Measurements from ENCODE around the gene GMCL2. TPM values are rescaled to one million over a fixed set of nuclear protein-coding genes. Genes with fewer than 3 reads are reported as not detected.
A peak's percentile ranks its signal among the peaks of the same experiment; 100 is the strongest.

Gene GMCL2
- total RNA-seq (not detected), polyA plus RNA-seq (not detected), total RNA-seq (not detected)

GRCh38 chr5:178187014-178187413 lies at the start of gene GMCL2:
GMCL2 (minus strand) TSS chr5:178187371; CDS start chr5:178187299, 72 bp downstream.
- ATAC-seq (no peak), DNase-seq (no peak)
- H3K27me3 ChIP-seq (ENCODE audit: control insufficient read depth in 2 of 2, insufficient read depth in 2 of 2, low read length in 2 of 2): no peaks in the 10 kb centered on the region
- Mint-ChIP-seq H3K27ac (no peak within 1 kb of the TSS), H3K4me1 (peaks cover 0 to 7% (median 6%) of the 10 kb centered on the region in 7 donors), H3K4me3 (no peak within 1 kb of the TSS), H3K27me3 (peaks cover 0 to 9% (median 5%) of the 10 kb centered on the region in 5 donors), H3K9me3 (no peaks in the 10 kb centered on the region), H3K36me3 (no peaks in the 10 kb centered on the region)
- H3K4me1 ChIP-seq (ENCODE audit: control insufficient read depth in 2 of 2, insufficient read depth in 2 of 2, low read length in 2 of 2): peaks cover 0 to 5% of the 10 kb centered on the region in 2 donors
- intact Hi-C loops (cut with micrococcal nuclease): no loop called here
- H3K36me3 ChIP-seq (ENCODE audit: control insufficient read depth in 2 of 3, insufficient read depth in 3 of 3, low read length in 3 of 3): no peaks in the 10 kb centered on the region
- CTCF ChIA-PET: no interaction called here
- H3K9me3 ChIP-seq (ENCODE audit: control insufficient read depth in 2 of 3, low read length in 3 of 3): no peaks in the 10 kb centered on the region
- no peak within 1 kb of the TSS for H3K27ac ChIP-seq (ENCODE audit: low read depth, low read length)
- H3K4me3 ChIP-seq (ENCODE audit: low read length): no peak within 1 kb of the TSS
- POLR2A ChIA-PET: no interaction called here

GRCh38 chr5:178236679-178237078 lies 49.5 kb upstream of the GMCL2 start:
- DNase-seq (no peak), ATAC-seq (no peak)
- Histone ChIP-seq H3K4me3 (ENCODE audit: low read length) (no peak overlapping the region), H3K9me3 (ENCODE audit: control insufficient read depth in 2 of 3, low read length in 3 of 3) (no peaks in the 10 kb centered on the region), H3K36me3 (ENCODE audit: control insufficient read depth in 2 of 3, insufficient read depth in 3 of 3, low read length in 3 of 3) (peaks cover 0 to 3% (median 0%) of the 10 kb centered on the region in 3 experiments), H3K4me1 (ENCODE audit: control insufficient read depth in 2 of 2, insufficient read depth in 2 of 2, low read length in 2 of 2) (peaks cover 35 to 60% of the 10 kb centered on the region in 2 donors), H3K27ac (ENCODE audit: low read depth, low read length) (no peak overlapping the region), H3K27me3 (ENCODE audit: control insufficient read depth in 2 of 2, insufficient read depth in 2 of 2, low read length in 2 of 2) (no peaks in the 10 kb centered on the region)
- intact Hi-C loops (cut with micrococcal nuclease): loop anchor here (10.0 kb wide), 2 partner anchors 788 to 1318 kb away; partner anchors contain the start of genes RUFY1 (in 1 of the 2) and ZNF879 (in 1 of the 2)
- peaks cover 15 to 70% (median 54%) of the 10 kb centered on the region in 7 donors for H3K4me1 Mint-ChIP-seq
- CTCF ChIA-PET: interaction anchor here (1.0 kb wide), 1 partner anchor 11 kb away, joined by 6 read pairs; no protein-coding TSS in a partner anchor
- H3K27ac Mint-ChIP-seq: peak overlapping the region in 3 of 9 donors; percentile 42 to 71 (median 43)
- H3K36me3 Mint-ChIP-seq: peaks cover 0 to 2% (median 0%) of the 10 kb centered on the region in 5 donors
- H3K27me3 Mint-ChIP-seq: no peaks in the 10 kb centered on the region
- H3K4me3 Mint-ChIP-seq: no peak overlapping the region
- H3K9me3 Mint-ChIP-seq: no peaks in the 10 kb centered on the region
- POLR2A ChIA-PET: interaction anchor here (0.6 to 0.8 kb wide), 2 partner anchors 12 to 1390 kb away, joined by 4 to 7 read pairs; no protein-coding TSS in a partner anchor

GRCh38 chr5:178236126-178236525 lies 49.0 kb upstream of the GMCL2 start:
- H3K4me1 Mint-ChIP-seq: peaks cover 19 to 73% (median 57%) of the 10 kb centered on the region in 7 donors
- H3K27me3 Mint-ChIP-seq: no peaks in the 10 kb centered on the region
- H3K9me3 ChIP-seq (ENCODE audit: control insufficient read depth in 2 of 3, low read length in 3 of 3): no peaks in the 10 kb centered on the region
- intact Hi-C loops (cut with micrococcal nuclease): loop anchor here (10.0 kb wide), 2 partner anchors 789 to 1319 kb away; partner anchors contain the start of genes RUFY1 (in 1 of the 2) and ZNF879 (in 1 of the 2)
- H3K36me3 ChIP-seq (ENCODE audit: control insufficient read depth in 2 of 3, insufficient read depth in 3 of 3, low read length in 3 of 3): peaks cover 0 to 5% (median 3%) of the 10 kb centered on the region in 3 experiments
- H3K27ac ChIP-seq (ENCODE audit: low read depth, low read length): no peak overlapping the region
- H3K4me3 ChIP-seq (ENCODE audit: low read length): no peak overlapping the region
- no peaks in the 10 kb centered on the region for H3K27me3 ChIP-seq (ENCODE audit: control insufficient read depth in 2 of 2, insufficient read depth in 2 of 2, low read length in 2 of 2)
- peak overlapping the region in 1 of 10 donors; percentile 34 for H3K4me3 Mint-ChIP-seq
- H3K4me1 ChIP-seq (ENCODE audit: control insufficient read depth in 2 of 2, insufficient read depth in 2 of 2, low read length in 2 of 2): peaks cover 40 to 60% of the 10 kb centered on the region in 2 donors
- DNase-seq (no peak), ATAC-seq (no peak)
- H3K27ac Mint-ChIP-seq: peak overlapping the region in 2 of 9 donors; percentile 51 to 71
- no peaks in the 10 kb centered on the region for H3K9me3 Mint-ChIP-seq
- ChIA-PET CTCF (interaction anchor here (1.0 kb wide), 1 partner anchor 12 kb away, joined by 6 read pairs; no protein-coding TSS in a partner anchor), POLR2A (interaction anchor here (0.8 kb wide), 1 partner anchor 13 kb away, joined by 4 read pairs; no protein-coding TSS in a partner anchor)
- H3K36me3 Mint-ChIP-seq: peaks cover 0 to 8% (median 0%) of the 10 kb centered on the region in 5 donors

GRCh38 chr5:178235588-178235974 lies 48.4 kb upstream of the GMCL2 start:
- ChIA-PET CTCF (interaction anchor here (0.6 to 1.2 kb wide), 4 partner anchors 12 to 33 kb away, joined by 3 to 6 read pairs (median 4); no protein-coding TSS in a partner anchor), POLR2A (interaction anchor here (0.7 kb wide), 1 partner anchor 12 kb away, joined by 3 read pairs; no protein-coding TSS in a partner anchor)
- Histone ChIP-seq H3K4me3 (ENCODE audit: low read length) (no peak overlapping the region), H3K9me3 (ENCODE audit: control insufficient read depth in 2 of 3, low read length in 3 of 3) (no peaks in the 10 kb centered on the region), H3K27me3 (ENCODE audit: control insufficient read depth in 2 of 2, insufficient read depth in 2 of 2, low read length in 2 of 2) (no peaks in the 10 kb centered on the region), H3K4me1 (ENCODE audit: control insufficient read depth in 2 of 2, insufficient read depth in 2 of 2, low read length in 2 of 2) (peaks cover 45 to 60% of the 10 kb centered on the region in 2 donors), H3K27ac (ENCODE audit: low read depth, low read length) (no peak overlapping the region), H3K36me3 (ENCODE audit: control insufficient read depth in 2 of 3, insufficient read depth in 3 of 3, low read length in 3 of 3) (peaks cover 0 to 11% (median 7%) of the 10 kb centered on the region in 3 experiments)
- no peak for ATAC-seq
- Mint-ChIP-seq H3K27me3 (no peaks in the 10 kb centered on the region), H3K9me3 (no peaks in the 10 kb centered on the region), H3K4me3 (peak overlapping the region in 2 of 10 donors; percentile 27 to 38), H3K27ac (peak overlapping the region in 4 of 9 donors; percentile 29 to 86 (median 60)), H3K4me1 (peaks cover 16 to 73% (median 57%) of the 10 kb centered on the region in 7 donors), H3K36me3 (peaks cover 0 to 13% (median 4%) of the 10 kb centered on the region in 5 donors)
- intact Hi-C loops (cut with micrococcal nuclease): loop anchor here (2.0 to 10.0 kb wide), 3 partner anchors 355 to 1319 kb away; partner anchors contain the start of genes COL23A1 (in 1 of the 2), RUFY1 (in 1 of the 2) and ZNF879 (in 1 of the 2)
- no peak for DNase-seq

- intact Hi-C loops (cut with micrococcal nuclease): loop anchor here (2.0 to 10.0 kb wide), 3 partner anchors 356 to 1320 kb away; partner anchors contain the start of genes COL23A1 (in 1 of the 2), RUFY1 (in 1 of the 2) and ZNF879 (in 1 of the 2)
- H3K9me3 Mint-ChIP-seq: no peaks in the 10 kb centered on the region
- Histone ChIP-seq H3K9me3 (ENCODE audit: control insufficient read depth in 2 of 3, low read length in 3 of 3) (no peaks in the 10 kb centered on the region), H3K27me3 (ENCODE audit: control insufficient read depth in 2 of 2, insufficient read depth in 2 of 2, low read length in 2 of 2) (no peaks in the 10 kb centered on the region), H3K36me3 (ENCODE audit: control insufficient read depth in 2 of 3, insufficient read depth in 3 of 3, low read length in 3 of 3) (peaks cover 0 to 16% (median 7%) of the 10 kb centered on the region in 3 experiments), H3K27ac (ENCODE audit: low read depth, low read length) (no peak overlapping the region), H3K4me1 (ENCODE audit: control insufficient read depth in 2 of 2, insufficient read depth in 2 of 2, low read length in 2 of 2) (peaks cover 47 to 60% of the 10 kb centered on the region in 2 donors), H3K4me3 (ENCODE audit: low read length) (no peak overlapping the region)
- H3K36me3 Mint-ChIP-seq: peaks cover 0 to 17% (median 6%) of the 10 kb centered on the region in 5 donors
- CTCF ChIA-PET: interaction anchor here (0.6 to 1.2 kb wide), 4 partner anchors 14 to 32 kb away, joined by 3 to 4 read pairs (median 3); no protein-coding TSS in a partner anchor
- no peaks in the 10 kb centered on the region for H3K27me3 Mint-ChIP-seq
- H3K27ac Mint-ChIP-seq: peak overlapping the region; percentile 31 to 86 (median 75)
- ATAC-seq (peak; percentile 42), DNase-seq (peak; percentile 45 to 74 (median 70))
- H3K4me3 Mint-ChIP-seq: peak overlapping the region in 8 of 10 donors; percentile 0 to 63 (median 30)
- POLR2A ChIA-PET: interaction anchor here (0.7 to 1.2 kb wide), 2 partner anchors 13 to 31 kb away, joined by 3 to 5 read pairs; partner anchors contain the start of gene HNRNPAB
- H3K4me1 Mint-ChIP-seq: peaks cover 16 to 76% (median 57%) of the 10 kb centered on the region in 7 donors
Observed at GRCh38 chr5:178234750-178235587, 47.8 kb upstream of the GMCL2 start.

Data from naive thymus-derived CD4-positive, alpha-beta T cell (primary cell).